Nephron progenitor cell (in vitro differentiated cells): Measurements from ENCODE around the gene NCK2.

ENCODE experiments used
- DNase-seq: peaks from one replicate; pipeline ENCODE4 v3.0.0; 2021
- H3K27ac Mint-ChIP-seq: 2 replicates; pipeline ENCODE4 v1.8.0; 2021; ENCODE audit warnings: mild to moderate bottlenecking, moderate library complexity, mixed read lengths
- H3K27me3 Mint-ChIP-seq: 2 replicates; pipeline ENCODE4 v1.8.0; 2021; ENCODE audit warnings: mild to moderate bottlenecking, low read depth, mixed read lengths; ENCODE audit not compliant: poor library complexity
- H3K36me3 Mint-ChIP-seq: 2 replicates; pipeline ENCODE4 v1.8.0; 2021; ENCODE audit warnings: low read depth, mixed read lengths
- H3K4me1 Mint-ChIP-seq: 2 replicates; pipeline ENCODE4 v1.8.0; 2021; ENCODE audit warnings: mixed read lengths
- H3K4me3 Mint-ChIP-seq: 2 replicates; pipeline ENCODE4 v1.8.0; 2021; ENCODE audit warnings: mild to moderate bottlenecking, moderate library complexity, mixed read lengths
- H3K9me3 Mint-ChIP-seq: 2 replicates; pipeline ENCODE4 v1.8.0; 2021; ENCODE audit warnings: mild to moderate bottlenecking, moderate library complexity, mixed read lengths
- CTCF ChIP-seq: fragments of 200-600 bp; sonication (generic); IDR thresholded peaks from 2 replicates; pipeline ENCODE4 v1.5.0; 2021; ENCODE audit warnings: antibody characterized with exemption

Gene NCK2

DNA sequence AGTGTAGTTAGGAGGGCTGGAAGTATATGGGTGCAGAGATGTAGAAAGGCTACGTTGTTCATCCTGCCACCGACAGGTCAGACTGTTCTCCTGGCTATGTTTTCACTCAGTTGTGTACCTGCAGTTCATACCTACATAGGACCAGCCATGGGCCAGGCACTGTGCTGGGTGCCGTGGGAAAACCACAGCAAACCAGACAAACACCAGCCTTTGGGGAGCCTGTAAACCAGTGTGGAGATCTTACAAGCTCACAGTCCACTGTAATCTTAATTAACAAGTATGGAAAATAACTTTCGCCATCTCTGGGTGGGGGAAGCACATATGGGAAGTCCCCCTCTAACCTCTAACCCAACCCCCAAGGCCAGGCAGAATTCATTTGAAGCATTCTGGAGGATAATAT, 12.7 kb downstream of the NCK2 start:
- TF ChIP-seq CTCF: no peak
- peaks cover 56% of the 10 kb centered on the region for H3K36me3 Mint-ChIP-seq

GRCh38 chr2:105760191-105760590, 15.5 kb downstream of the NCK2 start:
- Mint-ChIP-seq H3K9me3 (no peaks in the 10 kb centered on the region), H3K27me3 (no peaks in the 10 kb centered on the region), H3K4me1 (peaks cover 41% of the 10 kb centered on the region), H3K27ac (no peak overlapping the region), H3K36me3 (peaks cover 36% of the 10 kb centered on the region), H3K4me3 (no peak overlapping the region)
- DNase-seq: no peak
- TF ChIP-seq CTCF: no peak

More for the DNA sequence above, 12.7 kb downstream of the NCK2 start:
- no peak overlapping the region for H3K27ac Mint-ChIP-seq
- no peak overlapping the region for H3K4me3 Mint-ChIP-seq
- no peak for DNase-seq
- no peaks in the 10 kb centered on the region for H3K9me3 Mint-ChIP-seq
- peaks cover 53% of the 10 kb centered on the region for H3K4me1 Mint-ChIP-seq
- H3K27me3 Mint-ChIP-seq: no peaks in the 10 kb centered on the region

DNA sequence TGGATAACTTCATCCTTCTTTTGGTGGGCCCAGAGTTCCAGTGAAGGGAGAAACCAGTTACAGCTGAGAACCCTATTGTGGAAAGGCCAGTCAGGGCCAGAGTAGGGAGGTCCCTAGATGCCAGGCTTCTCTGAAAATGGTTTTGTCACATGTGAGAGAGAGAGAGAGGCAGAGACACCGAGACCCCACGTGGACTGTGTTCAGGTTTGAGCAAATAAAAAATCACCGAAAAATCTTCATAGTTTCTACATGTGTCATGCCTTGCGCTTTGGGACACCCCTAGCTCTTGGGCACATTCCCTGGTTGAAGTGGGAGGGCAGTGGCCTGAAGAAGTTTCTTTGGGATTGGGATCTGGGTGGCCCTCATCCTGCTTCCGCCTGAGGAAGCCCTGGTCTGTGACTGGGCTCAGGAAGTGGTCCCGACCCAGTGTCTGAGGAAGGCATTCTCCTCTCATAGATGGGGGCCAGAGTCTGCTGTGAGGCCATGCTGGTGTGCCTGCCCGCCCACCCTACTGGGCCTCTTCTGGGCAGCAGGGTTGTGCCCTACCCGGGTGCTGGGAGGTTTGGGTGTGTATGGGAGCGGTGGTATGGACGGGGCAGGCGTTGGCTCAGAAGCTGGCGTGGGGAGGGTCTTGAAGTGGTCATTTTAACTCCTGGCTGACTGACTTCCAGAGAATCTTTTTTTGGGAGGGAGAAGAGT, 16.1 kb downstream of the NCK2 start:
- H3K4me1 Mint-ChIP-seq: peaks cover 35% of the 10 kb centered on the region
- no peak for DNase-seq
- peak overlapping the region; percentile 29 for H3K27ac Mint-ChIP-seq
- H3K27me3 Mint-ChIP-seq: no peaks in the 10 kb centered on the region
- H3K4me3 Mint-ChIP-seq: no peak overlapping the region
- H3K9me3 Mint-ChIP-seq: no peaks in the 10 kb centered on the region
- H3K36me3 Mint-ChIP-seq: peaks cover 36% of the 10 kb centered on the region
- no peak for TF ChIP-seq CTCF

- no peaks in the 10 kb centered on the region for H3K9me3 Mint-ChIP-seq
- H3K27me3 Mint-ChIP-seq: no peaks in the 10 kb centered on the region
- no peak overlapping the region for H3K27ac Mint-ChIP-seq
- no peak overlapping the region for H3K4me3 Mint-ChIP-seq
- DNase-seq: peak; percentile 22
- TF ChIP-seq CTCF: no peak
- peaks cover 40% of the 10 kb centered on the region for H3K36me3 Mint-ChIP-seq
- peaks cover 30% of the 10 kb centered on the region for H3K4me1 Mint-ChIP-seq
Measured at GRCh38 chr2:105761931-105762515, 17.3 kb downstream of the NCK2 start.

- Mint-ChIP-seq H3K27ac (no peak overlapping the region), H3K9me3 (no peaks in the 10 kb centered on the region), H3K4me1 (peaks cover 30% of the 10 kb centered on the region), H3K4me3 (no peak overlapping the region), H3K36me3 (peaks cover 45% of the 10 kb centered on the region), H3K27me3 (no peaks in the 10 kb centered on the region)
- TF ChIP-seq CTCF: no peak
- no peak for DNase-seq
Measured at GRCh38 chr2:105763076-105763475, 18.4 kb downstream of the NCK2 start.

GRCh38 chr2:105764059-105764458, 19.3 kb downstream of the NCK2 start:
- H3K4me1 Mint-ChIP-seq: peaks cover 38% of the 10 kb centered on the region
- H3K36me3 Mint-ChIP-seq: peaks cover 44% of the 10 kb centered on the region
- no peak for TF ChIP-seq CTCF
- H3K27me3 Mint-ChIP-seq: no peaks in the 10 kb centered on the region
- DNase-seq: no peak
- H3K27ac Mint-ChIP-seq: no peak overlapping the region
- no peaks in the 10 kb centered on the region for H3K9me3 Mint-ChIP-seq
- no peak overlapping the region for H3K4me3 Mint-ChIP-seq
